ENCODE data around the gene SCN7A. TPM values are rescaled to one million over a fixed set of nuclear protein-coding genes. Genes with fewer than 3 reads are reported as not detected.

Gene SCN7A
- total RNA-seq, 1 donor from 2014 or later: 0.36 TPM

- no peaks in the 10 kb centered on the region for H3K79me2 ChIP-seq (ENCODE audit: insufficient read depth, low read length)
- H3K36me3 ChIP-seq (ENCODE audit: insufficient read depth, low read length): no peaks in the 10 kb centered on the region
- no peak overlapping the region for H3K4me3 ChIP-seq (ENCODE audit: insufficient read depth, low read depth, low read length)
- no peaks in the 10 kb centered on the region for H3K27me3 ChIP-seq (ENCODE audit: insufficient read depth, low read length)
- Mint-ChIP-seq H3K36me3 (ENCODE audit: low read depth, unreplicated experiment) (no peaks in the 10 kb centered on the region), H3K27me3 (ENCODE audit: low read depth, unreplicated experiment) (no peaks in the 10 kb centered on the region), H3K9me3 (ENCODE audit: unreplicated experiment) (peaks cover 3% of the 10 kb centered on the region), H3K4me3 (ENCODE audit: unreplicated experiment) (no peak overlapping the region), H3K27ac (ENCODE audit: unreplicated experiment) (no peak overlapping the region), H3K4me1 (ENCODE audit: low read depth, unreplicated experiment) (no peaks in the 10 kb centered on the region)
- no peaks in the 10 kb centered on the region for H3K9me3 ChIP-seq (ENCODE audit: insufficient read depth, low read depth, low read length)
- H3K27ac ChIP-seq (ENCODE audit: low read depth, low read length): no peak overlapping the region
- H2AFZ ChIP-seq (ENCODE audit: low read depth, low read length): no peak overlapping the region
- no peak overlapping the region for H3K9ac ChIP-seq (ENCODE audit: low read length)
- no peaks in the 10 kb centered on the region for H3K4me1 ChIP-seq (ENCODE audit: insufficient read depth, low read length)
- DNase-seq (ENCODE audit: low read depth) (no peak), FAIRE-seq (no peak)
- TF ChIP-seq CTCF (IDR thresholded peaks at IDR 0.05; ENCODE audit: insufficient read depth, low read depth, low read length) (no peak), EZH2 (IDR thresholded peaks at IDR 0.05; ENCODE audit: insufficient read depth, low read length) (no peak)
- no peaks in the 10 kb centered on the region for H4K20me1 ChIP-seq (ENCODE audit: insufficient read depth, low read length)
- H3K4me2 ChIP-seq (ENCODE audit: low read length): no peak overlapping the region
Measured at GRCh38 chr2:166432331-166432730, 61.7 kb downstream of the SCN7A start.

DNA sequence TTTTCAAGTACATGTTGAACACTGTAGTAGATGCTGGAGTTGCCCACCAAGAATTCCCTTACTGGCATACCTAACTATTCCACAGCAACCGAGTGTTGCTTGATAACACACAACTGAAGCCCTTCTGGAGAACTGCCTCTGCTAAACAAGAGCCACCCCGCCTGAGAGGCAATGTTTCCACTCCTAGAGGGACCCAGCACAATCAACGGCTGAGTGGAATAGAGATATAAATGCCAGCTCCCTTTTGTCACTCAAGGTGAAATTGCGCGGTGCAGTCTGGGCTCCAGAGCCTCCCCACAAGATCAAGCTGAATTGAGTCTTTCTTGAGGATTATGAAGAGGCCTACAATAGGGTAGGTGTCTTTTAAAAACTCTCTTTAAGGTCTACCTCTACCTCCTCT is 69.2 kb downstream of the SCN7A start:
- DNase-seq (ENCODE audit: low read depth): no peak
- no peak overlapping the region for H3K4me2 ChIP-seq (ENCODE audit: low read length)
- no peaks in the 10 kb centered on the region for H3K36me3 ChIP-seq (ENCODE audit: insufficient read depth, low read length)
- H3K4me3 ChIP-seq (ENCODE audit: insufficient read depth, low read depth, low read length): no peak overlapping the region
- H3K4me1 Mint-ChIP-seq (ENCODE audit: low read depth, unreplicated experiment): no peaks in the 10 kb centered on the region
- no peaks in the 10 kb centered on the region for H3K4me1 ChIP-seq (ENCODE audit: insufficient read depth, low read length)
- no peak overlapping the region for H3K9ac ChIP-seq (ENCODE audit: low read length)
- no peaks in the 10 kb centered on the region for H3K36me3 Mint-ChIP-seq (ENCODE audit: low read depth, unreplicated experiment)
- H3K4me3 Mint-ChIP-seq (ENCODE audit: unreplicated experiment): no peak overlapping the region
- FAIRE-seq: no peak
- H3K79me2 ChIP-seq (ENCODE audit: insufficient read depth, low read length): no peaks in the 10 kb centered on the region
- H4K20me1 ChIP-seq (ENCODE audit: insufficient read depth, low read length): no peaks in the 10 kb centered on the region
- no peak overlapping the region for H3K27ac ChIP-seq (ENCODE audit: low read depth, low read length)
- no peaks in the 10 kb centered on the region for H3K9me3 ChIP-seq (ENCODE audit: insufficient read depth, low read depth, low read length)
- H3K9me3 Mint-ChIP-seq (ENCODE audit: unreplicated experiment): no peaks in the 10 kb centered on the region
- H3K27me3 Mint-ChIP-seq (ENCODE audit: low read depth, unreplicated experiment): no peaks in the 10 kb centered on the region
- no peak for TF ChIP-seq EZH2 (IDR thresholded peaks at IDR 0.05; ENCODE audit: insufficient read depth, low read length)
- no peak overlapping the region for H2AFZ ChIP-seq (ENCODE audit: low read depth, low read length)
- no peak overlapping the region for H3K27ac Mint-ChIP-seq (ENCODE audit: unreplicated experiment)
- no peaks in the 10 kb centered on the region for H3K27me3 ChIP-seq (ENCODE audit: insufficient read depth, low read length)

DNA sequence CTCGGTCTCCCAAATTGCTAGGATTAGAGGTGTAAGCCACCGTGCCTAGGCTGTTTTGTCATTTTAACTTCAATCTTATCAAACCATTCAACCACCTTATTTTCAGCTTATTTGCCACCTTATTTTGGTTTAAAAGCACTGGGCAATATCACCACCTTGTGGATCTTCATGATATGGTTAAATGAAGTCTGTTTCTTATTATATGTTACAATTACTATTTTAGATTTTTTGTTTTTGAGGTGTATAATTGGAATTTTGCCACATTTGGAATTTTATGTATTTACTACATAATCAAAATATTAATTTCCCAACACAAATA is 74.5 kb downstream of the SCN7A start:
- TF ChIP-seq EZH2 (IDR thresholded peaks at IDR 0.05; ENCODE audit: insufficient read depth, low read length) (no peak), CTCF (IDR thresholded peaks at IDR 0.05; ENCODE audit: insufficient read depth, low read depth, low read length) (peak; percentile 58)
- Histone ChIP-seq H3K36me3 (ENCODE audit: insufficient read depth, low read length) (no peaks in the 10 kb centered on the region), H2AFZ (ENCODE audit: low read depth, low read length) (no peak overlapping the region), H3K4me1 (ENCODE audit: insufficient read depth, low read length) (no peaks in the 10 kb centered on the region), H3K9me3 (ENCODE audit: insufficient read depth, low read depth, low read length) (no peaks in the 10 kb centered on the region), H3K4me2 (ENCODE audit: low read length) (no peak overlapping the region), H3K9ac (ENCODE audit: low read length) (no peak overlapping the region), H3K27me3 (ENCODE audit: insufficient read depth, low read length) (no peaks in the 10 kb centered on the region), H3K79me2 (ENCODE audit: insufficient read depth, low read length) (no peaks in the 10 kb centered on the region), H3K4me3 (ENCODE audit: insufficient read depth, low read depth, low read length) (no peak overlapping the region), H3K27ac (ENCODE audit: low read depth, low read length) (no peak overlapping the region), H4K20me1 (ENCODE audit: insufficient read depth, low read length) (no peaks in the 10 kb centered on the region)
- Mint-ChIP-seq H3K9me3 (ENCODE audit: unreplicated experiment) (no peaks in the 10 kb centered on the region), H3K4me1 (ENCODE audit: low read depth, unreplicated experiment) (no peaks in the 10 kb centered on the region), H3K27me3 (ENCODE audit: low read depth, unreplicated experiment) (no peaks in the 10 kb centered on the region), H3K27ac (ENCODE audit: unreplicated experiment) (no peak overlapping the region), H3K36me3 (ENCODE audit: low read depth, unreplicated experiment) (no peaks in the 10 kb centered on the region), H3K4me3 (ENCODE audit: unreplicated experiment) (no peak overlapping the region)
- FAIRE-seq (no peak), DNase-seq (ENCODE audit: low read depth) (peak; percentile 27)
